ENCODE results near the gene AMFR.

The AMFR gene

DNA sequence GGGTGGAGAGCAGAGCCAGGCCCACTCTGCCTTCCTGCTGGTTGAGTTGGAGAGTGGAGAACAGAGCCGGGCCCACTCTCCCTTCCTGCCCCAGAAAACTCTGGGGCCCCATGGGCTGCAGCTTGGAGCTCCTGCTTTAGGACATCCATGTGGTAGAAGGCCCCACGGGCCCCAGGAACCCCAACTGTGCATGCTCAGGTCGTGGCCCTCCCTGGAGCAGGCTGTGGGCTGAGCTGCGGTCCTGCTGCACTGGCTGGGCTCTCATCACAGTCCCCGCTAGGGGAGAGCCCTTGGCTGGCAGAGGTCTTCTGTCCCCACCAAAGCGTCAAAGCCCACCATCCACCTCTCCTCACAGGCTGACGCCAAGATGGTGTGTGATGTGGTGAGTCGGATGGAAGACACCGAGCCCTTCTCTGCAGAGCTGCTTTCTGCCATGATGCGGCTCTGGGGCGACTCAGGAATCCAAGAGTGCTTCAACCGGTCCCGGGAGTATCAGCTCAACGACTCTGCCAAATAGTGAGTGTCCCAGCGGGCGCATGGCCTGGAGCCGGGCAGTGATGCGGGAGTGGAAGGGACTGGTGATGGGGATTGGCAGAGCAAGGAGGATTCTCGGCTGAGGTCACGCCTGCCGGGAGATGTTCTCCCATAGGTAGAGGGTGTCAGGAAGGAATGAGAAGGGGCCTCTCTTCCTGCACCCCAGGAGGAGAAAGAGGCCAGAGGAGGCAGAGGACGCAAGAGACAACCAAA lies 96.9 kb downstream of the AMFR start:
- Histone ChIP-seq H3K4me3 (ENCODE audit: low read depth, low read length) (no peak overlapping the region), H3K4me1 (ENCODE audit: control insufficient read depth, insufficient read depth, low read length) (no peaks in the 10 kb centered on the region), H3K36me3 (ENCODE audit: control insufficient read depth, insufficient read depth, low read length) (no peaks in the 10 kb centered on the region), H3K9me3 (ENCODE audit: control insufficient read depth, insufficient read depth, low read depth, low read length) (no peaks in the 10 kb centered on the region), H3K27me3 (ENCODE audit: control insufficient read depth, insufficient read depth, low read length) (no peaks in the 10 kb centered on the region), H3K27ac (ENCODE audit: low read depth, low read length) (no peak overlapping the region), H3K9ac (ENCODE audit: low read length) (no peak overlapping the region)

DNA sequence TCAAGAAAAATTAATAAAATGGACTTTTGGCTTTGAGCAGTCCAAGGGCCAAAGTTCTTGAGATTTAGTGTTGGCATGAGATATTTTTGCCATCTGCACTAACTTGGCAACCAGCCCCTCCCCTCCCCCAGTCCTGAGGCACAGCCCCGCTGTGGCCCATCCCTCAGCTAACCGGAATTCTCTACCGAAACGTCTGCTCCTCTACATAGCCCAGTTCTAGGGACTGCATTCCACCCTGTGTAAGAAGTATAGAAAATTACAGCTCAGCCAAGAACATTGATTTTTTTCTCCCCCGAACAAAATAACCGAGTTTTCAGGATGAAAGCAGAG lies 97.5 kb downstream of the AMFR start:
- Histone ChIP-seq H3K9ac (ENCODE audit: low read length) (no peak overlapping the region), H3K4me3 (ENCODE audit: low read depth, low read length) (no peak overlapping the region), H3K27me3 (ENCODE audit: control insufficient read depth, insufficient read depth, low read length) (no peaks in the 10 kb centered on the region), H3K9me3 (ENCODE audit: control insufficient read depth, insufficient read depth, low read depth, low read length) (no peaks in the 10 kb centered on the region), H3K27ac (ENCODE audit: low read depth, low read length) (no peak overlapping the region), H3K36me3 (ENCODE audit: control insufficient read depth, insufficient read depth, low read length) (no peaks in the 10 kb centered on the region), H3K4me1 (ENCODE audit: control insufficient read depth, insufficient read depth, low read length) (no peaks in the 10 kb centered on the region)

DNA sequence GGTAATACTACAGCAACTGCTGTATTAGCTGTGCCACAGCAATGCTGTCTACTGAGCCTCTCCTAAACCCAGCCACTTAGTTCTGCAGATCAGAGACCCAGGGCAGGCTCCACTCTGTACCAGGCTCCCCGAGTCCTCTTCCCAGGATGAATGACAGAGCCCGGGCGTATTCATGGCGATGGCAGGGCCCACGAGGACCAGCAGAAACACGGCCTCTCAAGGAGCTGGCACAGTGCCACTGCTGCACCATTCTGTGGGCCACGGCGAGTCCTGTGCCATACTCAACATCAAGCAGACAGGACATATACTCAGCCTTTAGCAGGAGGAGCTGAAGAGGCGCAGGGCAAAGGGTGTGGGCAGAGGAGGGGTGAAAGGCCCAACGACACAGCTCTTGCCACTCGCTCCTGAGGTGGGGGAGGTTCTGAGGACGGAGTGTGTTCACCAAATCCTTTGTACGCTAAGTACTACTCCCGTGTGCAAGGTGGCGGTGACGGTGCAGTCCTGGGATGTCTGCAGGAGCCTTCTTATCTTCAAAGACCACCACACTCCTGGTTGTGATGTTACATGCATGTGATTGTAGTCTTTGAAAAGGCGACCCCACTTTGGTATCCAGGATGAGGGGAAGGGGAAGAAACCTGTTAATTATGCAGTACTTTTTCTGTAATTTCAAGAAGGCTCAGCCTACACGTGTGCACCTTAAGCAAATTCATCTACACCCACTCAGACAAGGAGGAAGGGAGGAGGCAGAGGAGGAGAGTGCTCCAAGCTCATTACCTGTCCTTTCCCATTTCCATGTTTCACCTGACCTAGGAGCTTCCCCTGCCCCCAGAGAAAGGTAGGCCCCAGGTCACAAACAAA lies 98.0 kb downstream of the AMFR start:
- Histone ChIP-seq H3K4me3 (ENCODE audit: low read depth, low read length) (no peak overlapping the region), H3K27me3 (ENCODE audit: control insufficient read depth, insufficient read depth, low read length) (no peaks in the 10 kb centered on the region), H3K9ac (ENCODE audit: low read length) (no peak overlapping the region)

DNA sequence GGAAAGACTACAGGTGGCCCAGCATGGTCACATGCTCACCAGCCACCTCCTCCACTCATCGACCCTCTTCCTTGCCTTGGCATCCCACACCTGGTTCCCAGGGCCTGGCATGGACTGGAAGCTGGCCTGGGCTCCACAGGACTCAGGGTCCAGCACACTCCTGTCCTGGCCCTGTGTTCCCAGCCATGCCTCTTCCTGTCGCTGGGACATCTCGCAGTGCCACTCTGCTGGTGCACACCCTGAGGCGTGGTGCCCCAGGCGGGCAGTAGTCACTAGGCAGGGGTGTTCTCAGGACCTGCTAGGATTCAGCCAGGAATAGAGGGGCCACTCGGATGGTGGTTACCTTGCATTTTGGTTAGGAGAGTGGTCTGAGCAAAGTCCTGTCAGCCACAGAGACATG lies 99.4 kb downstream of the AMFR start:
- Histone ChIP-seq H3K27ac (ENCODE audit: low read depth, low read length) (no peak overlapping the region), H3K9ac (ENCODE audit: low read length) (no peak overlapping the region), H3K36me3 (ENCODE audit: control insufficient read depth, insufficient read depth, low read length) (no peaks in the 10 kb centered on the region), H3K27me3 (ENCODE audit: control insufficient read depth, insufficient read depth, low read length) (no peaks in the 10 kb centered on the region), H3K9me3 (ENCODE audit: control insufficient read depth, insufficient read depth, low read depth, low read length) (no peaks in the 10 kb centered on the region), H3K4me1 (ENCODE audit: control insufficient read depth, insufficient read depth, low read length) (no peaks in the 10 kb centered on the region), H3K4me3 (ENCODE audit: low read depth, low read length) (no peak overlapping the region)

More for the DNA sequence above, 98.0 kb downstream of the AMFR start:
- no peak overlapping the region for H3K27ac ChIP-seq (ENCODE audit: low read depth, low read length)
- no peaks in the 10 kb centered on the region for H3K36me3 ChIP-seq (ENCODE audit: control insufficient read depth, insufficient read depth, low read length)
- H3K9me3 ChIP-seq (ENCODE audit: control insufficient read depth, insufficient read depth, low read depth, low read length) = no peaks in the 10 kb centered on the region
- no peaks in the 10 kb centered on the region for H3K4me1 ChIP-seq (ENCODE audit: control insufficient read depth, insufficient read depth, low read length)

DNA sequence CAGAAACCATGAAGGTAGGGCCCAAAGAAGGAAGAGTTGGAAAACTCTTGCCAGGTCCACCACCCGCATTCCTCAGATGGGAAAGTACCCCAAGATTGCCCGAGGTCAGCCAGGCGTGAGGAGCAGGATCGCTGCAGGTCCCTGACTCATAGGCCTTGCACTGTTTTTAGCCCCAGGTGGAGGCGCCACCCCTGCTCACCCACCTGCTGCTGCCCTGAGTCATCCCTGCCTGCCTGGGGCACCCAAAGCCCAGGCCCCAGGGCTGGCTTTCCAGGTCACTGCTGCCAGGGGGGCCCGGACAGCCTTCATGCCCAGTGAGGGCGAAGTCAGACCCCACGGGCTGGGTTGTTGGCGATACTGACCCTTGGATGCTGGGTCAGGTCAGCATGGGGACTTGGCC lies 100.9 kb downstream of the AMFR start:
- Histone ChIP-seq H3K27me3 (ENCODE audit: control insufficient read depth, insufficient read depth, low read length) (no peaks in the 10 kb centered on the region), H3K9ac (ENCODE audit: low read length) (no peak overlapping the region), H3K27ac (ENCODE audit: low read depth, low read length) (no peak overlapping the region), H3K36me3 (ENCODE audit: control insufficient read depth, insufficient read depth, low read length) (no peaks in the 10 kb centered on the region), H3K4me1 (ENCODE audit: control insufficient read depth, insufficient read depth, low read length) (no peaks in the 10 kb centered on the region), H3K9me3 (ENCODE audit: control insufficient read depth, insufficient read depth, low read depth, low read length) (no peaks in the 10 kb centered on the region), H3K4me3 (ENCODE audit: low read depth, low read length) (no peak overlapping the region)

DNA sequence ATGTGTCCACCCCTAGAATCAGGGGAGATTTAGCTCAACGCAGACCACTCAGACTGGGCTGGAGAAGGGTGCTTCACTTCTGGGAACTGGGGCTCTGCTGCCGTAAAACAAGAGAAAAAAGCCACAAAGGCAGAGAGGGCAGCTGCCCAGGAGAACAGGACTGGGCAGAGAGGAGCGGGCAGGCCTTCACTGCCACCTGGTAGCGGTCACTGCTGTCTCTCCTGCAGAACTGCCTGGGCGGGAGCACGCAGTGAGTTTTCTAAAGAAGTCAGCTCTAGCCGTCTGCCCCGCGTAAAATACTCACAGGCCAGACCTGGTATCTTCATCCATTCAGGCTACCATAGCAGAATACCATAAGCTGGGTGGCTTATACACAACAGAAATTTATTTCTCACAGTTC lies 103.8 kb downstream of the AMFR start:
- no peaks in the 10 kb centered on the region for H3K9me3 ChIP-seq (ENCODE audit: control insufficient read depth, insufficient read depth, low read depth, low read length)
- H3K27ac ChIP-seq (ENCODE audit: low read depth, low read length) = no peak overlapping the region
- no peak overlapping the region for H3K9ac ChIP-seq (ENCODE audit: low read length)
- H3K36me3 ChIP-seq (ENCODE audit: control insufficient read depth, insufficient read depth, low read length) = no peaks in the 10 kb centered on the region
- peaks cover 5% of the 10 kb centered on the region for H3K4me1 ChIP-seq (ENCODE audit: control insufficient read depth, insufficient read depth, low read length)
- peaks cover 11% of the 10 kb centered on the region for H3K27me3 ChIP-seq (ENCODE audit: control insufficient read depth, insufficient read depth, low read length)
- H3K4me3 ChIP-seq (ENCODE audit: low read depth, low read length) = no peak overlapping the region

DNA sequence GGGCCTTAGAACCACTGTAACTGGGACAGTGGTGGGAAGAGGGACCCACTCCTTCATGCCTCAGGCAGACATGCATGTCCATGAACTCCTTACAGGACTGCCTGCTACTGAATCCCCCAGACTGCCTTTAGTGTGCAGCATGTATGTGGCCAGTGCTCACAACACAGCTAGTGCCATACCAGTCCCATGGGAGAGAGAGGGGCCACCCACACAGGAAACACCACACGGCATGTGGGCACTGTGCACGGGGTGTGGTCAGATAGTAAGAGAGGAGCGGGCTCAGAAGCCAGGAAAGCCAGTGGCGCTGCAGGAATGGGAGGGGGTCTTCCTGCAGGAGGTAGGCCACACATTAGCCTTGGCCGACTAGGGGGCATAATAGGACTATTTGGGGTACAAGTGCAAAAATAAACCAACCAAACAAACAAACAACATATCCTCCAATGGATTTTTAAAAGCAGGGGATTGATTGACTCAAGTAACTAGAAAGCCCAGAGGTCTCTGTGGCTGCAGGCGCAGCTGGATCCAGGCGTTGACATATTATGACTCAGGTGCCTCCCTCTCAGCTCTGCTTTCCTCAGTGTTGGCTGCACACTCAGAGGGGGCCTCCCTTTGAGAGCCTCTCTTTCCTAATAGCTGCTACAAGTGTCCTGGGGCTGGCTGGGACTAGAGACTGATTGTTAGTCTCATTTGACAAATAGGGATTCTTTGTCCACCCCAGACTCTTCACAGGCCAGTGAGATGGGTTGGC lies 104.4 kb downstream of the AMFR start:
- H3K27me3 ChIP-seq (ENCODE audit: control insufficient read depth, insufficient read depth, low read length) = peaks cover 11% of the 10 kb centered on the region
- no peaks in the 10 kb centered on the region for H3K9me3 ChIP-seq (ENCODE audit: control insufficient read depth, insufficient read depth, low read depth, low read length)
- H3K27ac ChIP-seq (ENCODE audit: low read depth, low read length) = no peak overlapping the region
- peaks cover 5% of the 10 kb centered on the region for H3K4me1 ChIP-seq (ENCODE audit: control insufficient read depth, insufficient read depth, low read length)
- no peak overlapping the region for H3K9ac ChIP-seq (ENCODE audit: low read length)
- no peaks in the 10 kb centered on the region for H3K36me3 ChIP-seq (ENCODE audit: control insufficient read depth, insufficient read depth, low read length)
- no peak overlapping the region for H3K4me3 ChIP-seq (ENCODE audit: low read depth, low read length)

DNA sequence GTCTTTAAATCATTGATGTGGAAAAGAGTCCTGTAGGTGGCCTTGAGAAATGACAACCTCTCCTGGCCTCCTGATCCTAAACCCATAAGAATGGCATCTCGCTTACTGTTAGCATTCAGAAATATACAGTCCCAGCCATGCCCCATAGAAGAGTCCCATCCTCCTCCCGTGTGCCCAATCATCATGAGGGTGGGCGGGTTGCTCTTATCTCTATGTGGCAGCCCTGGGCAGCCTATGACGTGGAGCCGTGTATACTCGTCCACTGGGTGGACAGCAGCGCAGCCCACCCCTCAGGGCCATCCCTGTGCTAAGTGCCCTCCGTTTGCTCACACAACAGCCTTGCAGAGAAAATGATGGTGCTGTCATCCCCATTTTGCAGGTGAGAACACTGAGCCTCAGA lies 105.3 kb downstream of the AMFR start:
- Histone ChIP-seq H3K4me1 (ENCODE audit: control insufficient read depth, insufficient read depth, low read length) (peaks cover 5% of the 10 kb centered on the region), H3K9me3 (ENCODE audit: control insufficient read depth, insufficient read depth, low read depth, low read length) (no peaks in the 10 kb centered on the region), H3K27me3 (ENCODE audit: control insufficient read depth, insufficient read depth, low read length) (peaks cover 11% of the 10 kb centered on the region), H3K9ac (ENCODE audit: low read length) (no peak overlapping the region), H3K27ac (ENCODE audit: low read depth, low read length) (no peak overlapping the region), H3K36me3 (ENCODE audit: control insufficient read depth, insufficient read depth, low read length) (no peaks in the 10 kb centered on the region), H3K4me3 (ENCODE audit: low read depth, low read length) (no peak overlapping the region)

DNA sequence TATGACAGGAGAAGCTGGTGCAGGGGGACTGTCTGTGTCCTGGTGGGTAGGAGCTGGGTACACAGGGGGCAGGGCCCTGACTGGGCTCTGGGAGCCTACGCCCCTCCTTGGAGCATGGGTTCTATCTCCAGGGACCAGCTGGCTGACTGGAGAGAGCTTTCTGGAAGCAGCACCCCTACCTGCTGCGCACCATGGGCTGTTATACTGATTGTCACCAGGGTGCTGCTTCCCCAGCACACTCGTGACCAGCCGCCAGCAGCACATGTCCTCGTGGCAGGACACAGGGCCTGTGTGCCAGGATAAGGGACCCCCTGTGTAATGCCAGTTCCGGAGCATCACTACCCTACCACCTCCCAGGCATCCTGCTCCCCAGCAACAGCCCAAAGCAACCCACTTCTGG lies 106.0 kb downstream of the AMFR start:
- H3K9me3 ChIP-seq (ENCODE audit: control insufficient read depth, insufficient read depth, low read depth, low read length) = no peaks in the 10 kb centered on the region
- H3K27ac ChIP-seq (ENCODE audit: low read depth, low read length) = no peak overlapping the region
- H3K4me1 ChIP-seq (ENCODE audit: control insufficient read depth, insufficient read depth, low read length) = peaks cover 5% of the 10 kb centered on the region
- H3K27me3 ChIP-seq (ENCODE audit: control insufficient read depth, insufficient read depth, low read length) = peaks cover 11% of the 10 kb centered on the region
- H3K36me3 ChIP-seq (ENCODE audit: control insufficient read depth, insufficient read depth, low read length) = no peaks in the 10 kb centered on the region
- no peak overlapping the region for H3K9ac ChIP-seq (ENCODE audit: low read length)
- H3K4me3 ChIP-seq (ENCODE audit: low read depth, low read length) = no peak overlapping the region

DNA sequence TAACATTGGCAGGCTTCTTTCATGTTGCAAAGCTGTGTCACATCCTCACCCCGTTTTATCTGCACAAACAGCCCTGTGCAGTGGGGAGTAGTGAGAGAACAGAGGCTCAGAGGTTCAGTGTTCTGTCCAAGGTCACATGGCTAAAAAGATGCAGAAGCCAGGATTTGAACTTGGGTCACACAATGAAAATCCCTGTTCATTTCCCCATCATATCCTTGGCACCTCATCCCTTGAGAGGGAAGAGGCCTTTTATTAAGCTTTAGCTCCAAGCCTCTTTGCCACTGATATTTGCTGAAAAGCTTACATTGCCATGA lies 106.6 kb downstream of the AMFR start:
- peaks cover 5% of the 10 kb centered on the region for H3K4me1 ChIP-seq (ENCODE audit: control insufficient read depth, insufficient read depth, low read length)
- H3K27ac ChIP-seq (ENCODE audit: low read depth, low read length) = no peak overlapping the region
- no peaks in the 10 kb centered on the region for H3K9me3 ChIP-seq (ENCODE audit: control insufficient read depth, insufficient read depth, low read depth, low read length)
- no peak overlapping the region for H3K9ac ChIP-seq (ENCODE audit: low read length)
- peaks cover 11% of the 10 kb centered on the region for H3K27me3 ChIP-seq (ENCODE audit: control insufficient read depth, insufficient read depth, low read length)
- no peak overlapping the region for H3K4me3 ChIP-seq (ENCODE audit: low read depth, low read length)
- no peaks in the 10 kb centered on the region for H3K36me3 ChIP-seq (ENCODE audit: control insufficient read depth, insufficient read depth, low read length)
